GM18907 (cell line): ENCODE results near the gene PIK3IP1.
"Not testable (repeated sequence)": the region's sequence is repeated elsewhere in the genome, so short reads cannot be mapped to it uniquely, and the experiment has no call there.

Experiments
- ATAC-seq: cut with Tn5 transposase; IDR thresholded peaks from one replicate; pipeline ENCODE4 v1.9.1; 2021; ENCODE audit warnings: mild to moderate bottlenecking, moderate library complexity; ENCODE audit not compliant: unreplicated experiment

The PIK3IP1 gene

GRCh38 chr22:31292236-31292989 is at the start of gene PIK3IP1:
TSS of gene PIK3IP1 (minus strand) at chr22:31292488. CDS start at chr22:31292344, 144 bp downstream.
- no peak for ATAC-seq

GRCh38 chr22:31341386-31342088 is 49.2 kb upstream of the PIK3IP1 start:
- ATAC-seq, result no peak

- no peak for ATAC-seq
Measured at GRCh38 chr22:31340765-31341247, 48.5 kb upstream of the PIK3IP1 start.

GRCh38 chr22:31340360-31340759 is 48.1 kb upstream of the PIK3IP1 start:
- ATAC-seq, result no peak

DNA sequence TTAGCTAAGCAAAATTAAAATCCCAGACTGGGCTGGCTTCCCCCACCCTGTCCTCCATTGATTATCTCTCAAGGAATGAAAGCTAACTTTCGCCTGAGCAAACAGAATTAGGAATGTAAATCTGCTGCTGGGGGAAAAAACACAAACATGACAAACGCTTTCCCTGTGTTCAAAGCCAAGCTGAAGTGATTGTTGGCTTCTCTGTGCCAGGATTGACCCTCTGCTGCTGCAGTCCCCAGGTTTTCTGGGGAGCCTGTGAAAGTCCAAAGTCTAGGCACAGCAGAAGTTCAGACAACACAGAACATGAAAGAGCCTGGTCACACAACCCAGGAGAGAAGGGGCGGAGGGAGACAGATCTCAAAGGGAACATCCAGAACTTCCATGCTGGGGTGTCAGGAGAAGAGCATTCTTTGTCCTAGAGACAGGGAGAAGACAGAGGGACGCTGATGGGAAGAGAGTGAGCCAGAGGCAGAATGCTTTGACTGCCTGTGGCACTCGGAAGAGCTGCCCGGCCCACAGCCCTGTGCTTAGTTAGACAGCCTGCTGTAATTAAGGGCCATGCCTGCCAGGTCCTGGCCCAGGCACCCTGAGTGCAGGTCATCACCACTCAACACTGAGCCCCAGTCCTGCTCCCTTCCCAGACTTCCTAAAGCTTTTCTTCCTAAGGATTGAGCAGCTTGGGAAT is 47.0 kb upstream of the PIK3IP1 start:
- ATAC-seq, result no peak

GRCh38 chr22:31337178-31337577 is 44.9 kb upstream of the PIK3IP1 start:
- ATAC-seq, result no peak

- no peak for ATAC-seq
Measured at GRCh38 chr22:31334329-31334728, 42.0 kb upstream of the PIK3IP1 start.

- no peak for ATAC-seq
Measured at GRCh38 chr22:31333641-31334040, 41.4 kb upstream of the PIK3IP1 start.

DNA sequence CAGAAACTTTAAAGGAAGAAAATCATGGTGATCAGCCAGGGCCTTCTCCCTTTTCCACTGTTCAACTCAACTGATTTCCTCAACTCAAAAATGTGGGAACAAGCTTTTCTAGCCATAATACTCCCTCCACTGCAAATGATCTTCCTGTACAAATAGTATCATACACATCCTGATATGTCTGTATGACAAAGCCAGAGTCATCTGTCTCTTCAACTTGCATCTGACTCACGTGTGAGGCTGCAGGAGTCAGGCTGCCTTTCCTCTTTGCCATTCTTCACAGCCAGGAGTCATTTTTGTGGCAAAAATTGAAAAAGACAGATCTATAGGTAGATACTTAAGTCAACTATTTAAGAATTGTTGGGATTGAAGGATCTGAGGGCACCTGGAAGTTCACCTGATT is 40.6 kb upstream of the PIK3IP1 start:
- no peak for ATAC-seq

DNA sequence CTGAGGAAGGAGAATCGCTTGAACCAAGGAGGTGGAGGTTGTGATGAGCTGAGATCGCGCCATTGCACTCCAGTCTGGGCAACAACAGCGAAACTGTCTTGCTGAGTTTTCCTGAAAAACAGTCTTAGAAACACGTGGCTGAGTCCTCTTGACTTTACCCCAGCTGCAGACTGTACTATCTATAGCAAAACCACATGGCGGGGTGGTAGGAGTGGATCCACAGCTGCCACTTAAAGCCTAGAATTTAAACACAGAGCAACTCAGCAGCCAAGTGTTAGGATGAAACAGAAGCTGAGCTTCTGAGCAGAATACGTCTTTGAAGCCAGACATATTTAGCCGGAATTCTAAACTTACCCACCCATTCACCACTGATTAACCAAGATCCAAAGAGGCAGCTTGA is 39.7 kb upstream of the PIK3IP1 start:
- ATAC-seq, result no peak

DNA sequence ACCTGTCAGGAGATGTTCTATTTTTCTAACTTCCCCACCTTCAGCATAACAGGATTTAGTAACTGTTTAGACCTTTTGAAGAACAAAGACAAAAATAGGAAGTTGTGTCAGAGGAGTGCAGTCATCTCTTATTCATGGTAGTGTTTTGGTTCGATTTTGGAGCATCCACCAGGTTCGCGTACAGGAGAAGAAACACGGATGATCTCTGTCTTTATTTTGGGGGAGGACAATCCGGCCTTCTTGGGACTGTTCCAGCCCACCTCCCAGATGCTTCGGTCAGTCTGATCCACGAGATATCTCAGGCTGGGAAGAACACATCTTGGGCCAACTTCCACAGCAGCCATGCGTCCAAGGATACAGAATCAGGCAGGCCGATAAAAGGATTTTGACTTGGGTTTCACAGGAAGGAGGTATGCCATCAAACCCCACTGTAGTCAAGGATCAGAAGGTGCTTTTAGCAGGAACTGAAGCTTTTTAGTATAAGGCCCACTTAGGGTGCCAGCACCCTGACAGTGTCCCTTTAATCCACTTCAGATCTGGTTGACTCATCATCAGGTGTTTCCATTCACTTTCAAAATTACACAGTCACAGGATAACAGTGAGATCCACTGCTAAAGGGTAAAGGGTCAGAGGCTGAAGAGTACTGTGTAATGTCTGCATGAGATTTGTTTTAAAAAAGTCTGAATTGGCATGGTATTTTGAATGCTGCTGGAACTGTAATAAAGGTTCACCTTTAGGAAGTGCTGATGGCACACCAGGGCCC is 37.3 kb upstream of the PIK3IP1 start:
- ATAC-seq, result no peak

- no peak for ATAC-seq
Measured at GRCh38 chr22:31329029-31329428, 36.7 kb upstream of the PIK3IP1 start.

DNA sequence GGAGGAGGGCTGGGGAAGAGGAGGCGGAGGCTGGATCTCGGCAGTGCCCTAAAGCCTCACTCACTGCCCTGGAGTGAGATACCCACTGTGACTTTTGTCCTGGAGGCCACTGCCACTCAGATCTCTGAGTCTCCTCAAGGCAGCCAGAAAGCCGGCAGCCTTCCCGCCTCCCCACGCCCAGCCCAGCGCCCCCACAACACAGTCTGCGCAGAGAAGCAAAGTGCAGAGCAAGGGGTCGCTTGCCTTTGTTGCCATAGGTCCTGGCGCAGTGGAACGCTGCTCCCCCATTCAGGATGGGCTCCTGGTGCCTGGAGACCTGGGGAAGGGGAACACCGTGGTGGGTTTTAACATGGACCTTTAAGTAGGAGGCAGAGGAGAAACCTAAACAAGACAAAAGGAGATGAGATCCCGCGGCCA is 36.3 kb upstream of the PIK3IP1 start:
- no peak for ATAC-seq

- no peak for ATAC-seq
Measured at GRCh38 chr22:31327806-31328543, 35.7 kb upstream of the PIK3IP1 start.

- no peak for ATAC-seq
Measured at GRCh38 chr22:31326877-31327276, 34.6 kb upstream of the PIK3IP1 start.

- no peak for ATAC-seq
Measured at GRCh38 chr22:31323578-31324550, 31.6 kb upstream of the PIK3IP1 start.

DNA sequence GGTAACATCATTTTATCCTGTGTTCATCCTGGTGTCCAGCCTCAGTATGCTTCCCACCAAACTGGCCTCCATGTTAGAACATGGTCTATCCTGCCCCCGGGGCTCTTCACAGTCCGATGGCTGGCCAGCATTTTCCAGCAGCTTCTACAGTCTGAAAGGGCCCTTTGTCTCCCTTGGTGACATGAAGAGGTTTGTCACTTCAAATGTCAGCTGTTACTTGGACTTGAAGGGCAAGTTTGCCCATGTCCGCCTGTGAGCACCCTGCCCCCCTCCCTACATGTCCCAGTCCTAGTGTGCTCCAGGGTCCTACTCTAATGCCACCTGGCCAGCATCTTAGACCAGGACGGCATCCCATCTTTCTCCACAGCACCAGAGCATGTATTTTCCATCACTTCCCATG is 29.1 kb upstream of the PIK3IP1 start:
- ATAC-seq, result no peak

DNA sequence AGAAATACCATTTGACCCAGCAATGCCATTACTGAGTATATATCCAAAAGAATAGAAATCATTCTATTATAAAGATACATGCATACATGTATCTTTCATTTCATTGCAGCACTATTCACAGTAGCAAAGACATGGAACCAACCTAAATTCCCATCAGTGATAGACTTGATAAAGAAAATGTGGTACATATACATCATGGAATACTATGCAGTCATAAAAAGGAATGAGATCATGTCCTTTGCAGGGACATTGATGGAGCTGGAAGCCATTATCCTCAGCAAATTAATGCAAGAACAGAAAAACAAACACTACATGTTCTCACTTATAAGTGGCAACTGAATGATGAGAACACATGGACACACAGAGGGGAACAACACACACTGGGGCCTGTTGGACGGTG is 21.9 kb upstream of the PIK3IP1 start:
- ATAC-seq, result not testable (repeated sequence)
